HG03521 (cell line): ENCODE data around the gene MTM1.

Experiments used
- ATAC-seq: cut with Tn5 transposase; IDR thresholded peaks from one replicate; pipeline ENCODE4 v1.9.1; 2021; ENCODE audit warnings: mild to moderate bottlenecking, moderate library complexity; ENCODE audit not compliant: unreplicated experiment

The MTM1 gene

GRCh38 chrX:150702966-150703694 is 134.7 kb downstream of the MTM1 start:
- ATAC-seq, result no peak

- ATAC-seq, result no peak
These were observed 135.2 kb downstream of the MTM1 start for GRCh38 chrX:150703695-150703974.

DNA sequence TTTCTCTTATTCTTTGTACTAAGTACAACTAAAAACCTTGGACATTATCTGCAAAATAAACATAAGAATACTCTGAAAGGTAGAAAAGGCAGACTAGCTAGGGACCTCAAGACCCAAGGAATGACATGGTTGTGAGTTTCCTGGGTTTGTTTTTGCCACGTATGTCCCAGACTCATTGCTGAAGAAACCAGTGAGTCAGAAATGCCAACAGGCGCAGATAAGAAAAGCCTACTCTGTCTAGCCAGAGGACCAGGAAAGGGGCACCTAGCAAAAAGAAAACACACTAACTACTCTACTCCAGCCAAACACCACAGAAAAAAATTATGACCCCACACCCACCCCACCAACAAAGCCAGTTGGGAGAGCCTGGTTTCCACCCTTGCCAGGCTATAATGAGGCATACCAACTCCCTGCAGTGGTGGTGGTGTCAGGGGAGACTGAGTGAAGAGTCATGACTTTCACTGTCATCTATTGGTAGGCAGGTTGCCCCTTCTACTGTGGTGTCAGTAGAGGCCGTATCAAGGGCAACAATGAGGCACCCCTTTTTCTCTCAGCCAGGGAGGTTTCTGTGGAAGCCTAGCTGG is 135.7 kb downstream of the MTM1 start:
- ATAC-seq, result no peak

DNA sequence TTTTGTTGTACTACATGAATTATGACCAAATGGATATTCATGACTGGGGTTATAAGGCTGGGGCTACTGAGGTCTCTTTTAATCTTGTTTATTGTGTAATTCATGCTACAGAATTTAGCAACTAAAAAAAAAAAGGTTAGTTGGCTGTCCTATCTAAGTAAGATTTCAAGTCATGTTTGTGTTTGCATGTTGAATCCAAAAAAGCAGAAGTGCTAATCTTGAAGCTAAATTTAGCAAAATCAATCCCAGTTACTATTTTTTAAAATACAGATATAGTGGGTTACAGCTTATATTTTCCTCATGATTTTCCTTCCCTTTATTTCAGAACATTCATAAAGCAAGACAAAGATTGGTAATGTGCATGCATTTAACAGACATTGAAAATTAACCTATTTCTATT is 144.2 kb downstream of the MTM1 start:
- no peak for ATAC-seq

- no peak for ATAC-seq
These were observed 146.8 kb downstream of the MTM1 start for GRCh38 chrX:150715184-150715583.

DNA sequence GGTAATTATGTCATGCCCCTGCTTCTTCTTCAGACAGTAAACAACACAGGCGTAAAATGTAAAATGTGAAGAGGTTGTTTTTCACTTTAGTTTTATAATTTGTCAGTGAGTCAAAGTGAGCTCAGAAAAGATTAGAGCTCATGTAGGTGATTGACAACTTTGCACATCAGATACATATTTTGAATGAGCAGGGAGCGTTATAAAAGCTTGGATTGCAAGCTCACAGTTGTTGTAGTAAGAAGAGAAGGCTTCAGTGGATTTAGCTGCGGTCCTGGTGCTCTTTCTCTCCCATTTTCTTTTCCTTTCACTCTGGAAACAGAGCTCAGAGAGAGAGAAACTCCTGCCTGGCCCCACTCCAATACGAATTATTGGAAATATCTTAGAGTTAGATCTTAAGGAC is 151.2 kb downstream of the MTM1 start:
- no peak for ATAC-seq
